HL-60/S4 treated with retinoic acid at 250 ng/mL for 4 days and 3 days (cell line): Measurements from ENCODE around the gene ACSS1.

ENCODE experiments used
- in situ Hi-C: fragments of 300-500 bp; cut with MboI; formaldehyde crosslinking; loops from 2 replicates; pipeline ENCODE4 v1.7.0; 2022; ENCODE audit warnings: low sequenced_read_pairs

Gene ACSS1

GRCh38 chr20:24963672-24964505, 94.0 kb downstream of the ACSS1 start:
- in situ Hi-C loops, result no loop called here

GRCh38 chr20:24962510-24962909, 95.4 kb downstream of the ACSS1 start:
- in situ Hi-C loops, result no loop called here

- in situ Hi-C loops, result no loop called here
These were observed 95.8 kb downstream of the ACSS1 start for GRCh38 chr20:24962182-24962492.

GRCh38 chr20:24961384-24962181, 96.4 kb downstream of the ACSS1 start:
- in situ Hi-C loops, result no loop called here

- in situ Hi-C loops, result no loop called here
These were observed 97.1 kb downstream of the ACSS1 start for GRCh38 chr20:24960861-24961260.

- in situ Hi-C loops, result no loop called here
These were observed 97.6 kb downstream of the ACSS1 start for GRCh38 chr20:24960302-24960801.

- in situ Hi-C loops, result no loop called here
These were observed 98.2 kb downstream of the ACSS1 start for GRCh38 chr20:24959591-24960301.

GRCh38 chr20:24958506-24959385, 99.2 kb downstream of the ACSS1 start:
- in situ Hi-C loops, result no loop called here

- in situ Hi-C loops, result no loop called here
These were observed 100.5 kb downstream of the ACSS1 start for GRCh38 chr20:24957326-24958016.
